ENCODE results near the gene UBE2C. TPM values are rescaled to one million over a fixed set of nuclear protein-coding genes. Genes with fewer than 3 reads are reported as not detected.
A peak's percentile ranks its signal among the peaks of the same experiment; 100 is the strongest.
"Not testable (repeated sequence)": the region's sequence is repeated elsewhere in the genome, so short reads cannot be mapped to it uniquely, and the experiment has no call there.

UBE2C gene
- polyA plus RNA-seq, 3 donors from 2014 or later: 1.9 to 2.0 TPM; not detected in 1

DNA sequence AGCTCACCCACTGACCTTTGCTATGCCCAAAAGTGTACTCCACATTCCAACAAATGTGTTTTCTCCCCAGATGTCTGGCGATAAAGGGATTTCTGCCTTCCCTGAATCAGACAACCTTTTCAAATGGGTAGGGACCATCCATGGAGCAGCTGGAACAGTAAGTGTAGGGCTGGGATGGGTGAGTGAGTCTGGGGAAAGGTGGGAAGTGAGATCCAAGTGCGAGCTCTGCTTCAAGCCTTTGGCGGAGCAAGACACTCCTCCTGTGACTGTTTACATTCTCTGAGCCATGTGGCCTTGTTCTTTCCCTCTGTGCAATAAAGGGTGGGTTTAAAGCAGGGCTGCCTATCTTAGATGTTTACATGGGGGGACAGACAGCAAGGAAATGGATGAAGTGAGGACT, 1.9 kb downstream of the UBE2C start:
- no peak overlapping the region for H3K27ac Mint-ChIP-seq
- no peak overlapping the region for H3K4me3 Mint-ChIP-seq

DNA sequence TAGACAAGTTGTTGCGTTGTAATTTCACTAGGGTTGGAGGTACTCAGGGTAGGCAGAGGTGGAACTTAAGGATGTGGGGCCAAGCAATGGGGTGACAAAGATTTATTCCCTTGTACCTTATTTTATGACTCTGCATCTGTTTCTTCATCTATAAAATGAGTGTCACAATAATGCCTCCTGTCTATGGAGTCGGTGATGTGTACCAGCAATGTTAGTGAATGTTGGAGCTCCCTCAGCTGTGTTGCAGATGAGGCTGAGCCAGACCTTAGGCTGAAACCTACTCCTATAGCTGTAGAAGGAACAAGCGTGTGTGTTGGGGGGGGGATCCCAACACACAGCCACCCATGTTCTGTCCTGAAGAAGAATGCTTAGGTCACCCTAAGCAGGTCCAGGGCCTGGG, 4.5 kb downstream of the UBE2C start:
- H3K9me3 Mint-ChIP-seq: no peaks in the 10 kb centered on the region
- no peak overlapping the region for H3K27ac Mint-ChIP-seq
- H3K4me1 Mint-ChIP-seq: peaks cover 10 to 17% of the 10 kb centered on the region in 2 donors
- no peaks in the 10 kb centered on the region for H3K36me3 Mint-ChIP-seq
- H3K27me3 Mint-ChIP-seq (ENCODE audit: low read depth in 3 of 3): peaks cover 5 to 11% (median 7%) of the 10 kb centered on the region in 3 donors
- DNase-seq: no peak
- no peak overlapping the region for H3K4me3 Mint-ChIP-seq

More for the DNA sequence above, 1.9 kb downstream of the UBE2C start:
- Mint-ChIP-seq H3K4me1 (peaks cover 13 to 25% of the 10 kb centered on the region in 2 donors), H3K27me3 (ENCODE audit: low read depth in 3 of 3) (peaks cover 3 to 7% (median 5%) of the 10 kb centered on the region in 3 donors), H3K9me3 (no peaks in the 10 kb centered on the region), H3K36me3 (peaks cover 3 to 9% (median 7%) of the 10 kb centered on the region in 3 donors)
- DNase-seq: no peak

DNA sequence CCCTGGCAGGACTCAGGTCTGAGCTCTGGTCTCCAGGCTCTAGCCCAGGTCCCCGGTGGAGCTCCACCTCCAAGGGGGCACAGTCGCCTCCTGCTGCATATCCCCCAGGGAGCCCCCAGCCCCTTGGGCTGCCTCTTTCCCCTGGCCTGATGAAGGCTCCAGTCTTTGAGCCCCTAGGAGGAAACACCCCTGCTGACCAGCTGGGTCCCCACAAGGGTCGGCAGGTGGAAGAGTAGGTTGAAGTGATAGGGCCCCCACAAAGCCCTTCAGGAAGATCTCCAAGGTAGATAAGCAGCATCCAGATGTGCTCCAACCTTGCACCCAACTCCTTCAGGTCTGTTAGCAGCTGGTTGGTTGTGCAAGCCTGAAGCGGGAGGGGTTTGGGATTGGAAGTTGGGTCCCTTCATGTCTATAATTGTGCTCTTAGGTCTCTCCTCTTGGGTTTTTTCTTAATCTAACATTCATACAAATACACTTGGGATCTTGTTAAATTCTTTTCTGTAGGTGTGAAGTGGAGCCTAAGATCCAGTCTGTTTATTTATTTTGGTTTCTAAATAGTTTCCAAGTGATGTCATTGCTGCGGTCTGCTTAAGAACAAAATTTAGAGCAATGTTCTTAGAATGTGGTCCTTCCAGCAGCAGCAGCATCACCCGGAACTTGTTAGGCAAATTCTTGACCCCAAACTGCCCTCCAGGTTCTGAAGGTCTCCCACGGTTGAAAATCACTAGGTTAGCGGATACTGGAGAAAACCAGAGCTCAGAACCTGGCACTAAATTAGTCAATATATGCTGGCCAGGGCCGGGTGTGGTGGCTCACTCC, 5.1 kb downstream of the UBE2C start:
- H3K4me3 Mint-ChIP-seq: no peak overlapping the region
- H3K9me3 Mint-ChIP-seq: no peaks in the 10 kb centered on the region
- no peak overlapping the region for H3K27ac Mint-ChIP-seq

DNA sequence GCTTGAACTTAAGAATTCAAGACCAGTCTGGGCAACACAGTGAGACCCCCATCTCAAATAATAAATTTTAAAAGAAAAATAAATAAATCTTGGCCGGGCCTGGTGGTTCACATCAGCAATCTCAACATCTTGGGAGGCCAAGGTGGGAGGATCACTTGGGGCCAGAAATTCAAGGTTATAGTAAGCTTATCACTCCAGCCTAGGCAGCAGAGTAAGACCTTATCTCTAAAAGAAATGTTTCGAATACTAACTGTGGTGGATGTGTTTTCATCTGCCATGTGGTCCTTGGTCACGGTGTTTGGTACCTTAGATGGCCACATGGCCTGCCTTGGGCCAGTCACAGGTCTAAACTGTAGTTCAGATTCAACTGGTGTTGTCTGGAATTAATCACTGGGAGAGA, 5.8 kb downstream of the UBE2C start:
- Mint-ChIP-seq H3K4me3 (no peak overlapping the region), H3K4me1 (peaks cover 0 to 4% of the 10 kb centered on the region in 2 donors), H3K36me3 (no peaks in the 10 kb centered on the region), H3K27ac (no peak overlapping the region), H3K9me3 (no peaks in the 10 kb centered on the region), H3K27me3 (ENCODE audit: low read depth in 3 of 3) (peaks cover 1 to 11% (median 2%) of the 10 kb centered on the region in 3 donors)
- DNase-seq: no peak

More for the DNA sequence above, 5.1 kb downstream of the UBE2C start:
- peaks cover 1 to 8% (median 5%) of the 10 kb centered on the region in 3 donors for H3K27me3 Mint-ChIP-seq (ENCODE audit: low read depth in 3 of 3)
- no peak for DNase-seq
- peaks cover 4 to 11% of the 10 kb centered on the region in 2 donors for H3K4me1 Mint-ChIP-seq
- H3K36me3 Mint-ChIP-seq: no peaks in the 10 kb centered on the region

DNA sequence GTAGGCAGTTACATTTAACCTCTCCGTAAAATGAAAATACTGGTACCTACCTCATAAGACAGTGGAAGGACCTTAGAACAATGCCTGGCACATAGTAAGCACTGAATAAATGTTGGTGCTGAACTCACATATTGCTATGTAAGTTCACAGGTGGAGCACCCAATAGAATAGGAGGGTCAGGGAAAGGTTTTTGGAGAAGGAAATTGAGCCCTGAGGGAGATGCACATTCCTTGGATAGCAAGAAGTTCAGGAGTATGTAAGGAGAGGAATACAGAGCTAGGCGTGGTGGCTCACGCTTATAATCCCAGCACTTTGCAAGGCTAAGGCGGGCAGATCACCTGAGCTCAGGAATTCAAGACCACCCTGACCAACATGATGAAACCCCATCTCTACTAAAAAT, 7.0 kb downstream of the UBE2C start:
- Mint-ChIP-seq H3K9me3 (no peaks in the 10 kb centered on the region), H3K27me3 (ENCODE audit: low read depth in 3 of 3) (peaks cover 6 to 17% (median 8%) of the 10 kb centered on the region in 3 donors), H3K4me1 (peaks cover 9 to 12% of the 10 kb centered on the region in 2 donors), H3K27ac (no peak overlapping the region), H3K4me3 (no peak overlapping the region), H3K36me3 (no peaks in the 10 kb centered on the region)
- DNase-seq: no peak

DNA sequence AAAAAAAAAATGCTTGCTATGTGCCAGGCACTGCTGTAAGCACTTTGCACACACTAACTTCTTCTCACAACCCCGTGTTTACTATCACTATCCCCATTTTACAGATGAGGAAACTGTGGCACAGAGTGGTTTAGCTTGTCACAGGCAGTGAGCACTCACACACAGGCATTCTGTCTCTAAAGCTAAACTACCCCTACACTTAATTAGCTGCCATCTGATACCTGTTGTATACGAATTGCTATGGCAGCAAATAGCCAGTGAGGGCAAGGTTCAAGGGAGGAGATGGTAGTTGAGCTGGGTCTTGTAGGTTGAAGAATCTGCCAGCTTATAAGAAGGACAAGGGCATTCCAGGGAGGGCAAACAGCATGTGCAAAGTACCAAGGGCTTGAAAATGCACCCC, 9.5 kb downstream of the UBE2C start:
- Mint-ChIP-seq H3K4me3 (no peak overlapping the region), H3K36me3 (no peaks in the 10 kb centered on the region), H3K27ac (no peak overlapping the region), H3K9me3 (no peaks in the 10 kb centered on the region), H3K27me3 (ENCODE audit: low read depth in 3 of 3) (peaks cover 8 to 18% (median 11%) of the 10 kb centered on the region in 3 donors), H3K4me1 (peaks cover 11 to 13% of the 10 kb centered on the region in 2 donors)
- no peak for DNase-seq

DNA sequence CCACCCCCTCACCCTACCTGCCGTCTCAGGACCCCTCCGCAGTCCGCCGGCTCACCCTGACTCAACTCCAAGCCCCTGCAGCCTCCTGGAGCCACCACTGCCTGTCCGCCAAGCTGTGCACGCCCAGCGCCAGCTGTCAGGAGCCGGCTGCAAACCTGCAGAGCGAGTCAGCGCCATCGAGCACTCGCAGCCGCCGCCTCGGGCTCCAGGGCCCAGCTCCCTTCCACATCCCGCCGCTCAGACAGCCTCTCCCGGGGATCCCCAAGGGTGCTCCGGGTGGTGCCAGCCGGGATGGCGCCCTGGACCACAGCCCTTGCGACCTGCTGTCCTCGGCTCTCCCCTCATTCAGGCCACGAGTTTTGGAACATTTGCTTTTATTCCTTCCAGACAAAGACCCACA, 10.4 kb downstream of the UBE2C start:
- Mint-ChIP-seq H3K27ac (no peak overlapping the region), H3K9me3 (no peaks in the 10 kb centered on the region), H3K4me1 (peaks cover 11 to 13% of the 10 kb centered on the region in 2 donors), H3K36me3 (no peaks in the 10 kb centered on the region), H3K27me3 (ENCODE audit: low read depth in 3 of 3) (peaks cover 8 to 18% (median 11%) of the 10 kb centered on the region in 3 donors), H3K4me3 (no peak overlapping the region)
- DNase-seq: no peak

DNA sequence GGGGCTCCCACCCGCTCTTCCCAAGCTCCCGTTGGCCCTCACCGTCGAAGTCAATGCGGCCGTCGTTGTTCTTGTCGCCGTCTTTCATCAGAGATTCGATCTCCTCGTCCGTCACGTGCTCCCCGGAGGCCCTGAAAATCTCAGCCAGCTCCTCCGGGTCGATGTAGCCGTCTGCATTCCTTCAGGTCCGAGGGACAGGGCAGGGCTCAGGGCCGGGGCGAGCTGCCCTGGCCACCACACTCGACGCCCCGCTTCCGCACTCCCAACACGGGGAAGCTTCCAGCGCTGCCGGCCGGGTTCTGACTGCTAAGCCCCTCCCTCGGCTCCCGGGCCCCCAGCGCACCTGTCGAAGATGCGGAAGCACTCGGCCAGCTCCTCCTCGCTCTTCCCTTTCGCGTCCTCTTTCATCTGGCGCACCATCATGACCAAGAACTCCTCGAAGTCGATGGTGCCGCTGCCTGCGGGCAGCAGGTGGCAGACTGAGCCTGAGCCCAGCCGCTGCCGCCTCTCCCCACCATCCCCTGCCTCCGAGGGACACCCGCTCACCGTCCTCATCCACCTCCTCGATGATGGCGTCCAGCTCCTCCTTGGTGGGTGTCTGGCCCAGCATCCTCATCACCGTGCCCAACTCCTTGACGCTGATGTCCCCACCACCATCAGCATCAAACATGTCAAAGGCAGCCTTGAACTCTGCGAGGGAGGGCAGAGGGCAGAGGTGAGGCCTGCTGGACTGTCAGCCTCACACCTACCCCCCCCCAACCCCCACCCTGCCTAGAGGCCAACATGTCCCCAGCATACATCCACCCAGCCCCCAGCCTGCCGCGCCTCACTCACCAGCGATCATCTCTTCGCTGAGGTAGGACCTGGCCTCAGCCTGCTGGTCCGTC, 11.7 kb downstream of the UBE2C start:
- Mint-ChIP-seq H3K4me3 (peak overlapping the region; percentile 69 to 82 (median 77)), H3K27ac (peak overlapping the region in 2 of 6 donors; percentile 69), H3K4me1 (peaks cover 11 to 13% of the 10 kb centered on the region in 2 donors), H3K36me3 (no peaks in the 10 kb centered on the region), H3K9me3 (peaks cover 0 to 2% (median 0%) of the 10 kb centered on the region in 6 donors), H3K27me3 (ENCODE audit: low read depth in 3 of 3) (peaks cover 8 to 18% (median 11%) of the 10 kb centered on the region in 3 donors)
- peak; percentile 22 to 31 (median 28) for DNase-seq

DNA sequence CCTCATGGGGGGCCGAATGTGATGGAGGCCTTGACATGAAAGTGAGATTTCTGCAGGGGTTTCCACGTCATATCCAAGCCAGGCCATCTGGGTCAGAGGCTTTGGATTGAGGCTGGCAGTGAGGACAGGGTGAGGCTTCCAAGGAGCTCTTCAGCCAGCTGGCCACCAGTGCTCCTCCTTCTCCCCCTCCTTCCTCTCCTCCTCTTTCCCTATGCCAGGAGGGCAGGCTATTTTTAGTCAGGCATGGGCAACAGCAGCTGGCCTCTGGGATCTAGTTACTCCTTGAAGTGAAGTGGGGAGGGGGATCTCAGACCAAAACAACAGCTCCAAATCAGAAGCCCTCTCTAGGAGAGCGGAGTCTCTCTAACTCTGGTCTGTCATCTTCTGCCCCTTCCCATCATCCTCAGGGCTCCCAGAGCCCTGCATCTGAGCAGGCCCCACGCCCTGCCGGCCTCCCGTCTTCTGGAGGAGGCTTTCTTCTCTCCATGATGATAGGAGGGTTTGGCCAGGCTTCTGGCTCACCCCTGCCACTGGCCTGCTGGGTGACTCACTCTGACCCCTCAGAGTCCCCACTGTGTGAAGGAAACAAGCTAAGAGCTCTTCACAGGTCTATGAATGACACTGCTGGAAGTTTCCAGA, 14.1 kb downstream of the UBE2C start:
- no peak for DNase-seq
- no peak overlapping the region for H3K4me3 Mint-ChIP-seq
- H3K27ac Mint-ChIP-seq: no peak overlapping the region
- peaks cover 6 to 11% (median 11%) of the 10 kb centered on the region in 3 donors for H3K27me3 Mint-ChIP-seq (ENCODE audit: low read depth in 3 of 3)
- peaks cover 0 to 2% (median 0%) of the 10 kb centered on the region in 6 donors for H3K9me3 Mint-ChIP-seq
- H3K36me3 Mint-ChIP-seq: no peaks in the 10 kb centered on the region
- peaks cover 11 to 13% of the 10 kb centered on the region in 2 donors for H3K4me1 Mint-ChIP-seq

DNA sequence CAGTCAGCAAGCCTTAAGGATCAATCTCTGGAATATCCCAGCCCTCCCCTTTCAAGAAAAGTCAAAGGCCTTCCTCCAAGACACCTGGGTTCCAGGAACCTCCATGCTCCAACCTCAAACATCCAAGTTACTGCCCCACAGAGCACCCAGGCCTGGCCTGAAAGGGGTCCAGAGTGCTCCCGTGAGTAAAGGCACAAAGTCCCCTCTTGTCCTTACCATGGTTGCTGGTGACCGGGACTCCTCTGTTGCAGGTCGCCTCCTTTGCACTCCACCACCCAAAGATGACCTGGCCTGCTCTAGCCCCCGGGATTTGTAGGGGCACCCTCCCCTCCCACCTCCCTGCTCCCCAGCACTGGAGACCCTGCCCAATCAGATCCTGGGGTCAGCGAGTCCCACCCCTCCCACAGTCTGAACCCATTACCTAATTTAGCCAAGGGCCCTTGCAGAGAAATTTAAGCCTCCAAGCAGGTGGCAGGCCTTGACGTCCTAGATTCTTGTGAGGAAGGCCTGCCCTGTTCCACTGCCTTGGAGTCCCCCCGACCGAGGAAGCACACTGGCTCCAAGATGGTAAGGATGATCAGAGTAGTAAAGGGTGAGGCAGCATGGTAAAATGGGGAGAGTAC, 14.7 kb downstream of the UBE2C start, which contains the start of gene TNNC2:
TSS of gene TNNC2 (minus strand) at position 283 of the 623 bp plus-strand sequence. CDS start at position 219, 64 bp downstream.
- no peak within 1 kb of the TSS for H3K4me3 Mint-ChIP-seq
- H3K36me3 Mint-ChIP-seq: no peaks in the 10 kb centered on the region
- no peak within 1 kb of the TSS for H3K27ac Mint-ChIP-seq
- peaks cover 0 to 2% (median 0%) of the 10 kb centered on the region in 6 donors for H3K9me3 Mint-ChIP-seq
- H3K4me1 Mint-ChIP-seq: peaks cover 11 to 13% of the 10 kb centered on the region in 2 donors
- DNase-seq: no peak
- H3K27me3 Mint-ChIP-seq (ENCODE audit: low read depth in 3 of 3): peaks cover 6 to 11% (median 10%) of the 10 kb centered on the region in 3 donors

DNA sequence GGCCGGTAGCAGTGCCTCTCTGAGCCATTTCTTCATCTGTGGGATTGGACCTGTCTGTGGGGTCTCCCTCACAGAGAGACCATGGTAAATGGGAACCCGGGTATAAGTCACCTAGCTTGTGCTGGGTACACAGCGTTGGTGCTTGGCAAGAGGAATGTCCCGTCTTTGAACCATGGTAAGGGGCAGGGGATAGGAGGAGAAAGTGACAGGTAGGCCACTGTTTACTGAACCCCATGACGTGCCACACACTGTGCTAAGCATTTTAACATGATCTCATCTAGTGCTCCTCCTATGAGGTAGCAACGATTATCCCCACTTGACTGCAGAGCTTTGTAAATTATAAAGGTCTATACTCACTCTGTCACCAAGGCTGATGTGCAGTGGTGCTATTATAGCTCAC, 15.3 kb downstream of the UBE2C start:
- Mint-ChIP-seq H3K9me3 (peaks cover 0 to 2% (median 0%) of the 10 kb centered on the region in 6 donors), H3K36me3 (no peaks in the 10 kb centered on the region), H3K4me1 (peaks cover 11 to 14% of the 10 kb centered on the region in 2 donors), H3K4me3 (no peak overlapping the region), H3K27ac (no peak overlapping the region), H3K27me3 (ENCODE audit: low read depth in 3 of 3) (peaks cover 6 to 10% (median 9%) of the 10 kb centered on the region in 3 donors)
- DNase-seq: no peak

DNA sequence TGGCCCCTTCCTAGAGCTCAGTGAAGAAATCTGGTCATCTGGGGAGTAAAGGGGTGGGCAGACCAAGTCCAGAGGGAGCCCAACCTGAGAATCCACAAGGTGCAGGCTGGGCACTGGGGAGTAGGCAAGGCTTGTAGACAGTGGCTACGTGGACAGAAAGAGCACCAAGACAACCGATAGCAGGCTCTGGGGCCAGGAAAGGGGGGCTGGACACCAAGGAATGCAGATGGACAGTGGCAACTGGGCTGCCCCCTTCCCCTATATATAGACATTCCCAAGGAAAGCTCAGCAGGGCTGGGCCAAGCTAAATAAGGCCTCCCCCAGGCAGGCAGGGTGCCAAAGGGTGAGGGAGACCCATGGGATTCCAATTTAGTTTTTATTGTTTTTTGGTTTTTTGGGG, 16.1 kb downstream of the UBE2C start:
- Mint-ChIP-seq H3K27me3 (ENCODE audit: low read depth in 3 of 3) (peaks cover 6 to 9% (median 6%) of the 10 kb centered on the region in 3 donors), H3K27ac (no peak overlapping the region), H3K4me1 (peaks cover 17 to 20% of the 10 kb centered on the region in 2 donors), H3K9me3 (peaks cover 0 to 2% (median 0%) of the 10 kb centered on the region in 6 donors), H3K4me3 (no peak overlapping the region), H3K36me3 (no peaks in the 10 kb centered on the region)
- no peak for DNase-seq

DNA sequence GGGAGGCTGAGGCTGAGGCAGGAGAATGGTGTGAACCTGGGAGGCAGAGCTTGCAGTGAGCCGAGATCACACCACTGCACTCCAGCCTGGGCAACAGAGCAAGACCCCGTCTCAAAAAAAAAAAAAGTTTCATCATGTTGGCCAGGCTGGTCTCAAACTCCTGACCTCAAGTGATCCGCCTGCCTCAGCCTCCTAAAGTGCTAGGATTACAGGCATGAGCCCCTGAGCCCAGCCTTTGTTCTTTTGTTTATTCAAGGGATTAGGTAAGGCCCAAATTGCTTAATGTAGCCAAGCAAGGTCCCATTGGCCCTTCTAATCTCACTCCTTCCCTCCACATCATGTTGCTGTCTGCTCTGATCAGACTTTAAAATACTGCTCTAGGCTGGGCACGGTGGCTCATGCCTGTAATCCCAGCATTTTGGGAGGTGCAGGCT, 17.2 kb downstream of the UBE2C start:
- H3K36me3 Mint-ChIP-seq; H3K4me1 Mint-ChIP-seq; H3K27ac Mint-ChIP-seq; H3K9me3 Mint-ChIP-seq; H3K4me3 Mint-ChIP-seq; H3K27me3 Mint-ChIP-seq (ENCODE audit: low read depth in 3 of 3); DNase-seq: not testable (repeated sequence)

Measured in immature natural killer cell (primary cell).